HG03571 (cell line): ENCODE measurements around the gene MMP7.
"Not testable (repeated sequence)": the region's sequence is repeated elsewhere in the genome, so short reads cannot be mapped to it uniquely, and the experiment has no call there.

Experiments used
- ATAC-seq: cut with Tn5 transposase; IDR thresholded peaks from one replicate; pipeline ENCODE4 v1.9.1; 2021; ENCODE audit not compliant: unreplicated experiment

Gene MMP7

GRCh38 chr11:102539567-102539966 is 9.0 kb upstream of the MMP7 start:
- no peak for ATAC-seq

- ATAC-seq = no peak
Measured at GRCh38 chr11:102538932-102539331, 8.4 kb upstream of the MMP7 start.

- ATAC-seq = no peak
Measured at GRCh38 chr11:102534261-102534872, 3.8 kb upstream of the MMP7 start.

GRCh38 chr11:102528618-102529017 is 1.9 kb downstream of the MMP7 start:
- ATAC-seq = no peak

- ATAC-seq = no peak
Measured at GRCh38 chr11:102527684-102528083, 2.9 kb downstream of the MMP7 start.

GRCh38 chr11:102527041-102527440 is 3.5 kb downstream of the MMP7 start:
- no peak for ATAC-seq

GRCh38 chr11:102523887-102524286 is 6.7 kb downstream of the MMP7 start:
- ATAC-seq = no peak

- ATAC-seq = no peak
Measured at GRCh38 chr11:102523189-102523570, 7.4 kb downstream of the MMP7 start.

GRCh38 chr11:102522312-102523188 is 8.0 kb downstream of the MMP7 start:
- peak; percentile 59 for ATAC-seq

GRCh38 chr11:102521121-102521520 is 9.4 kb downstream of the MMP7 start:
- ATAC-seq = no peak

GRCh38 chr11:102520514-102520913 is 10.0 kb downstream of the MMP7 start:
- no peak for ATAC-seq

- no peak for ATAC-seq
Measured at GRCh38 chr11:102518296-102519094, 12.1 kb downstream of the MMP7 start.

- ATAC-seq = no peak
Measured at GRCh38 chr11:102517670-102518069, 12.9 kb downstream of the MMP7 start.

GRCh38 chr11:102516179-102516578 is 14.4 kb downstream of the MMP7 start:
- no peak for ATAC-seq

- ATAC-seq = no peak
Measured at GRCh38 chr11:102513869-102514268, 16.7 kb downstream of the MMP7 start.

GRCh38 chr11:102510439-102511135 is 20.0 kb downstream of the MMP7 start:
- no peak for ATAC-seq

GRCh38 chr11:102502831-102503230 is 27.7 kb downstream of the MMP7 start:
- ATAC-seq = not testable (repeated sequence)

GRCh38 chr11:102500829-102501228 is 29.7 kb downstream of the MMP7 start:
- ATAC-seq = no peak

- ATAC-seq = no peak
Measured at GRCh38 chr11:102499931-102500330, 30.6 kb downstream of the MMP7 start.

GRCh38 chr11:102499151-102499550 is 31.4 kb downstream of the MMP7 start:
- no peak for ATAC-seq

GRCh38 chr11:102497061-102497460 is 33.5 kb downstream of the MMP7 start:
- ATAC-seq = no peak
